Esophagus muscularis mucosa (tissue), 3 donors: ENCODE results near the gene DOLPP1.

Experiments used
- POLR2AphosphoS5 ChIP-seq, 2 donors: sonication (generic); formaldehyde crosslinking; IDR thresholded peaks; one replicate each; pipeline ENCODE4 v1.6.1; 2017; ENCODE audit warnings: antibody characterized with exemption in 2 of 2
- TF ChIP-seq, protein P1 (sequence below), 3 experiments: fragments of 200-600 bp in 2 of 3; fragments of 450-650 bp in 1 of 3; sonication (generic) in 2 of 3; IDR thresholded peaks; one replicate each; pipeline ENCODE4 v1.5.1; 2017 to 2019; ENCODE audit warnings: antibody characterized with exemption in 3 of 3, mild to moderate bottlenecking in 2 of 3, moderate library complexity in 1 of 3

- no peak for TF ChIP-seq POLR2AphosphoS5 (IDR thresholded peaks at IDR 0.05)
- TF ChIP-seq, protein P1, sequence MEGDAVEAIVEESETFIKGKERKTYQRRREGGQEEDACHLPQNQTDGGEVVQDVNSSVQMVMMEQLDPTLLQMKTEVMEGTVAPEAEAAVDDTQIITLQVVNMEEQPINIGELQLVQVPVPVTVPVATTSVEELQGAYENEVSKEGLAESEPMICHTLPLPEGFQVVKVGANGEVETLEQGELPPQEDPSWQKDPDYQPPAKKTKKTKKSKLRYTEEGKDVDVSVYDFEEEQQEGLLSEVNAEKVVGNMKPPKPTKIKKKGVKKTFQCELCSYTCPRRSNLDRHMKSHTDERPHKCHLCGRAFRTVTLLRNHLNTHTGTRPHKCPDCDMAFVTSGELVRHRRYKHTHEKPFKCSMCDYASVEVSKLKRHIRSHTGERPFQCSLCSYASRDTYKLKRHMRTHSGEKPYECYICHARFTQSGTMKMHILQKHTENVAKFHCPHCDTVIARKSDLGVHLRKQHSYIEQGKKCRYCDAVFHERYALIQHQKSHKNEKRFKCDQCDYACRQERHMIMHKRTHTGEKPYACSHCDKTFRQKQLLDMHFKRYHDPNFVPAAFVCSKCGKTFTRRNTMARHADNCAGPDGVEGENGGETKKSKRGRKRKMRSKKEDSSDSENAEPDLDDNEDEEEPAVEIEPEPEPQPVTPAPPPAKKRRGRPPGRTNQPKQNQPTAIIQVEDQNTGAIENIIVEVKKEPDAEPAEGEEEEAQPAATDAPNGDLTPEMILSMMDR (IDR thresholded peaks at IDR 0.05), result no peak
These were observed 28.3 kb upstream of the DOLPP1 start for GRCh38 chr9:129052592-129052991.
